ENCODE data around the gene BEGAIN.

BEGAIN gene, protein sequence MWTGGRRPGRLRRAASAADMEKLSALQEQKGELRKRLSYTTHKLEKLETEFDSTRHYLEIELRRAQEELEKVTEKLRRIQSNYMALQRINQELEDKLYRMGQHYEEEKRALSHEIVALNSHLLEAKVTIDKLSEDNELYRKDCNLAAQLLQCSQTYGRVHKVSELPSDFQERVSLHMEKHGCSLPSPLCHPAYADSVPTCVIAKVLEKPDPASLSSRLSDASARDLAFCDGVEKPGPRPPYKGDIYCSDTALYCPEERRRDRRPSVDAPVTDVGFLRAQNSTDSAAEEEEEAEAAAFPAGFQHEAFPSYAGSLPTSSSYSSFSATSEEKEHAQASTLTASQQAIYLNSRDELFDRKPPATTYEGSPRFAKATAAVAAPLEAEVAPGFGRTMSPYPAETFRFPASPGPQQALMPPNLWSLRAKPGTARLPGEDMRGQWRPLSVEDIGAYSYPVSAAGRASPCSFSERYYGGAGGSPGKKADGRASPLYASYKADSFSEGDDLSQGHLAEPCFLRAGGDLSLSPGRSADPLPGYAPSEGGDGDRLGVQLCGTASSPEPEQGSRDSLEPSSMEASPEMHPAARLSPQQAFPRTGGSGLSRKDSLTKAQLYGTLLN

DNA sequence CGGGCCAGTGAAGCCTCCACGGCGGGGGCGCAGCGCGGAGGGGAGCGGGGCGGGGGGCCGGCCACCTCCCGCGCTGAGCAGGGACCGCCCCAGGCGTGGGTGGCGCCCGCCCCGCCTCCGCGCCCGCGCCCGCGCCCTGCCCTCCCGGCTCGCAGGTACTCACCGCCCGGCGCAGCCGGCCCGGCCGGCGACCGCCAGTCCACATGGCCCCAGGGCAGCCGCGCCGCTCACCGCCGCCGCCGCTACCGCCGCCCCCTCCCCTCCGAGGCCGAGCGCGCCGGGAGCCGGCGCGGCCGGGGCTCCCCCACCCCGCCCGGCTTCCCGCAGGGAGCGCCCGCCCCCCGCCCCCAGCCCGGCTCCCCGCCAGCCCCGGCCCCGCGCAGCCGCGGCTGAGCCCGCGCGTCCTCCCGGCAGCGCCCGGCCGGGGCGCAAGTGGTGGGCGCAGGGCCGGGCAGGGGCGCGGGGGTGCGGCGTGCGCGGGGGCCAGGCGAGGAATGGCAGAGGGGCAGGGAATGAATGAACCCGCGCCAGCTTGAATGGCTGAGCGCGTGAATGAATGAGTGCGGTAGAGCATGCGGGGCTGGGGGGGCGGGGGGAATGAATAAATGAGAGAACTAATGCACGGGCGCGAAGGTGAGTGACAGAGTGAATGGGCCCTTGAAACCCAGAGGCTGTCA lies at the start of gene BEGAIN:
Gene BEGAIN, minus strand, starts transcription at position 332 of the 677 bp plus-strand sequence. Its CDS starts 127 bp downstream, at position 205.
- peak in 1 of 2 experiments; percentile 62 for DNase-seq

DNA sequence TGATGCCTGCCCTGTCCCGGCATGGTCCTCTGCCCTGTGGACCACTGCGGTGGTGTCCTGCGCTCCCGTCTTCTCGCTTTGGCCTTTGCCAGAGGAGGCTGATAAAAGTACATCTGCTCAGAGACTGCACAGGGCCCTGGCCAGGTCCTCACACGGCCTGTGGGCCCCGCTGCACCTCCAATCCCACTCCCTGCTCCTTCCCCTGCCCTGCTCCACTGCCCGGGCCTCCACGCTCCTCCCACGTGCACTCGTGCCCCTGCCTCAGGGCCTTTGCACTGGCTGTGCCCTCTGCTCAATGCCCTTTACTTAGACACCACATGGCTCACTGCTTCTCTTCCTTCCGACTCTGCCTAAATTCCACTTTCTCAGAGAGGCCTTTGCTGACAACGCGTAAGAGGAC lies 49.3 kb upstream of the BEGAIN start:
- DNase-seq, result no peak

DNA sequence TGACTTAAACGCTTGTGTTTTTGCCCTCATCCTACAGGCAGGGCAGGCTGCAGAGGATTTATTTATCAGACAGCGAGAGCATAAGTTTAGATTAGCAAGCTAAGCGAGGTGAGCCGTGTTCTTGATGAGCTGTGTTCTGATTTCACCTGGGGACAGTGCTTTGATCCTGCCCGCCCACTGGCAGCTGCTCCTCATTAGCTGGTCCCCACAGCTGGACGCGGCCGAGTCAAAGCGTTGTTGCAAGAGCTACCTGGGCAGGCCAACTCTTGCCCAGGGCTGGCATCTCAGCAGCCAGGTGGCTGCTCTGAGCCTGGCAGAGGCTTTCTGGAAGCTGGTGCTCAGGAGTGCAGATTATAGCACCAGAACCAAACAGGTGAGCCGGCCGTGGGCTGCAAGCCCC lies 46.8 kb upstream of the BEGAIN start:
- no peak for DNase-seq

DNA sequence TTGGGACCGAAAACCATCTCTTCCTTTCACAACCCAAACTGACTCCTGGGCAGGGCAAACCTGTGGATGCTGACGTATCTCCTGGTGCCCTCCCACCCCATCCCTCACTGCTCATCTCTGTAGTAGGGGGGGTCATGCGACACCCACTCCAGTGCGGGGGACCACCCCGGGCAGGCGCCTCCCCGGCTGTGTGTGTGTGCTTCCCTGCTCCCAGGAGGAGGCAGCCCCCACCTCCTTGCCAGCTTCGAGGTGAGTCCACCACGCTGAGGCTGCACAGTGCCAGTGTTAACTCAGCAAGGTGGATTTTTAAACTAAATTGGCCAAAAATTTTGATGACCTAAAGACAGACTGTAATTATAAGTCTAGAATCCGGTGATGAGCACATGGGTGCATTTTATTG lies 46.2 kb upstream of the BEGAIN start:
- DNase-seq, result no peak

DNA sequence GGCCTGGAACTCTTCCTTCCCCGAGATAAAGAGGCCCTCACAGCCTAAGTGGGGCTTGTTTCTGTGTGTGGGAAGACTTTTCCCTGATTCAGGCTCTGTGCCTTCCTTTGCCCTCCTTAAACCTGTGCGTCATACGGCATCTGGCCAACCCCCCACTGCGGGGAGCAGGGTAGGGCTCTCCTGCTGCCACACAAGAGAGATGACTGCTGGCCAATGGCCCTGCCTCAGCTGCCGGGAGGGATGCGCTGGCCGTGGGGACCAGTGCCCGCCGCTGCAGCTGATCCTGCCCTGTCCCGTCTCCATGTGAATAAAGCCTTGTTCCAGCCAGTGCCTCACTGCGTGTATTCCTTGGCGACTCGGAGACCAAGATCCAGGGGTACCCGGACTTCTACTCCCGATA lies 42.5 kb upstream of the BEGAIN start:
- DNase-seq, result no peak

DNA sequence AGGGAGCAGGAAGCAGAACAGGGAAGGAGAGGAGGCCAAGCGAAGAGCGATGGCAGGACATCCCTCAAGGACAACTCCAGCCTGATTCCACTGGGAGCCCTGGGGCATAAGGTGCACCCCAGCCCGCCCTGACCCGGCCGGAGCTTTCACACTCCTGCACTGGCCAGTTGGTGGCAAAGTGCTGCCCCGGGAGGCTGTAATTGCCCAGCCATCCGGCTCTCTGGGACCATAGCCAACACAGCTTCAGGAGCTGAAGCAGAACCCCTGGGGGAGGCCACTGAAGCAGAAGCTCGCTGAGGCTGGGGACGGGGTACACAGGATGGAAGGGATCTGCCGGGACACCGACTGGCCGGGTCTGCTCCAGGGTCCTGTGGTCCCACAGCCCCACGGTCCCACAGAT lies 41.9 kb upstream of the BEGAIN start:
- no peak for DNase-seq

DNA sequence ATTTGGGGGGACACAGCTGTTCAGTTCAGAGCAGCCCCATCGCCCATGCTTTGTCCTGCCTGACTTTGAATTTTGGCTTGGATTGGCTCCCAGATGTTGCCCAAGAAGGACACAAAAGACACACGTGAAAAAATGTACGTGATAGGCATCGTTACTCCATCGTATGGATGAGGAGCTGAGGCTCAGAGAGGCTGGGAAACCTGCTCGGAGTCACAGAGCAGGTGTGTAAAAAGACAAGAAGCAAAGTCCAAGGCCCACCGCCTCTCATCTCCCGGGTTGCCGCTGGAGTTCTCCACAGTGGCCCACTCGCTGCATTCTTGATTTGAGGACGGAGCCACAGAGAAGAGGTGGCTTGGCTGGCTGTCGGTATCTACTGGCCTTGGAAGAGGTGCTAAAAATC lies 41.0 kb upstream of the BEGAIN start:
- DNase-seq, result no peak

DNA sequence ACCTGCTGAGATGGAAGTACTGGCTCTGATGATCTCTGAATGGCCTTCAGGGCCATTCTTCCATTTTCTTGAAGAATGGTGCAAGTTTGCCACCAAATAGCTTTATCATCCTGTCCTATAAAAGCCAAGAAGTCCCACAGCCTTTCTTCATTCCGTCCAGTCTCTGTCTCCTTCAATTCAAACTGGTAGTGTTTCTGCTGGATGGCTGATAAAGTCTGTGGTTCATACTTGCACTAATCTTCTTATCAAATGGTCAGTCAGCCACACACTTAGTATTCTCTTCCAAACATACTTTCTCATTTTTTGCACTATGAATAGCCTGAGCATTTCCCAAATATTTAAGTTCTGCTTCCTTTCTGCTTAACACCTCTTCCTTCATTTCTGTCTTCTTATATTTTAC lies 39.4 kb upstream of the BEGAIN start:
- DNase-seq, result no peak

DNA sequence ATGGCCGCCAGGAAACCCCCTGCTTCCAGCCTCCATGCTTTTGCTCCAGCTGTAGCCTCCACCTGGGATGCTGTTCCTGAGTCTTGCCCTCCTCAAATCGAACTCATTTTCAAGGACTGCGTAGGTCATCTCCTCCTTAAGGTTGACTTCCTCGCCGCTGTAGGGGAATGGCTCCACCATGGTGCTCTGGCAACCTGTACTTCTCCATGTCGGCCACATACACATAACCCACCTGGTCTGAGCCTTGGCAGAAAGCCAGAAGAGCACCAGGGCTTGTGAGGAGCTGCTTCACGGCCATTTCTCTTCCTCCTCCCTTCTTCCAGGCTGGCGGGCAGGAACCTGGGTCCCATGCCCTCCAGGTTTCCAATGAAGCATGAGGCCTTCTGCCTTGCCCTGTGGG lies 36.7 kb upstream of the BEGAIN start:
- no peak for DNase-seq

DNA sequence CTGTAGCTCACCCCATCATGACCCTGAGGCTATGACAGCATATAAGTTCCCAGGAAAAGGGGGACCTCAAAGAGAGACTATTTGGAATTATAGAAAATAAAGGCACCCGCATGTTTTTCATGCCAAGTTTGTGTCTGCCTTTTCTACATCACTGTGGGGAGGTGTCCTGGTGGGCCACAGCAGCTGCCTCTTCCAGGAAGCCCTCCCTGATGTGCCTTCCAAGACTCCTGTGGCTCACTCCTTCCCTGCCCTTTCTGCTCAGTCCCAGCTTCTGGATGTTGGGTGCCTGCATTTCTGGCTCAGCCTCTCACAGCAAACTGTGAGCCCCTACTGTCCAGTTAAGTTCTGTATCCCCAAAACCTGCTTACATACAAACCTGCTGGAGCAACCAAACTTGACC lies 36.3 kb upstream of the BEGAIN start:
- no peak for DNase-seq

DNA sequence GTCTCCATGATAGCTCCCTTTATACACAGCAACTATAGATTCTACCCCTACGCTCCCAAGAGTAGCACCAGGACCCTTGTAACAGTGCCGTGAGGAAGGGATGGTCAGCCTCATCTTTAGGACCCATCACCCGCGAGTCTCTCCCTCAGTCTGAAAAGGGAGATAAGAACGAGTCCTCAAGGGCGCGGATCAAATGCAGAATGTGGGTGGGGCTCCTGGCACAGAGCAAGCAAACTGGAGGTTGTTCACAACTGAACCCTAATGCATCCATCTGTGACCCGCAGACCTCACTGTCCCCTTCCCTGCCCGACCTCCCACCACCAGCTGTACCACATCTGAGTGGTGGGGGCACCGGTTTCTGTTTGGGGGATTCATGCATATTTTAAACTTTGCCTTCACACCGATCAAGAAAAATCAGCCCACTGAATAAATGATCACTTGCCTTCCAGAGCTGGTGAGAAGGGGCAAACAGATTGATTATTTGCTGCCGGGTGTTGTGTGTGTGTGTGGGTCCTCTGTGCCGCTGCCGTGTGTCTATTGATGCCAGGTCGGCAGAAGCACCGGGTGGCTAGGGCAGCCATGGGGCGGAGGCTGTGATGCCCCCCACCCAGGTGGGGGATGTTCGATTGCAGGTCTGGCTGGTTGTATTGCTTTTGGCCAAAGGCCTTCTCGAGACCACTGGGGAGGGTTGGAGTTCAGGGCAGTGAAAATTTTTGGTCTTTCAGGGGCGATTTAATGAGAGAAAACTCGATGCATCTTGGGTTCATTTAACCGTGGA lies 35.7 kb upstream of the BEGAIN start:
- no peak for DNase-seq

DNA sequence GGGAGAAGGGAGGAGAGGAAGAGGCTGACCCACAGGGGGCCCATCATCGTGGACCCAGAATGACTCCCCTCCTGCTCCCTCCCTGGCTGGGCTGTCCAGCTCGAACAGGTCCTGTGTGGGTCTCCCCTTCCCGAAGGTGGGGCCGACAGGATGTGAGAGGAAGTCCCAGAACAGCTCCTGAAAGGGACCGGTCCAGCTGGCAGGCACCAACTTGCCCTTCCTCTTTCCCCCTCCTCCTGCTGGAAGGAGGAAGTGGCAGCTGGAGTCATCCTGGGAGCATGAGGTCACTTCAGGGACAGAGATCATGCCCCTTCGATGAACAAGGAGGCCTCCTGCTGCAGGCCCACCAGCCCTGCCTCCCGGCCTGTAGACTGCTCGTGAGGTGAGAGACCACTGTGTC lies 35.0 kb upstream of the BEGAIN start:
- DNase-seq, result no peak

DNA sequence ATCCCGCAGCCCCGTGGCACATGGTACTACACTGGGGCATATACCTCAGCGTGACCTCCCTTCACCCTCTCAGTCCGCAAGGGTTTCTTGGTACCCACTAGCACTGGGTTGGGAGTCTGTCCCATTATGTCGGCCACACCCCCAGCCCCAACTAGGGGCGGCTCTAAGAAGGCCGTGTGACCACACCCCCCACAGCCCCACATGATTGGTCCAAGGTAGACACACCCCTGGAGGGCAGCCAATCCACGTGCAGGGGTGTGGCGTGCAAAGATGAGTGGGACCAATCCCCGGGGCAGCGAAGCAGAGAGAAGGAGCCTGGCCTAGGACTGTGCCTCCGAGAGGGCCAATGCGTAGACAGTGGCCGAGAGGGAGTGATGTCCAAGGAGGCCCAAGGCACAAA lies 34.6 kb upstream of the BEGAIN start:
- peak in 1 of 2 experiments; percentile 10 for DNase-seq

DNA sequence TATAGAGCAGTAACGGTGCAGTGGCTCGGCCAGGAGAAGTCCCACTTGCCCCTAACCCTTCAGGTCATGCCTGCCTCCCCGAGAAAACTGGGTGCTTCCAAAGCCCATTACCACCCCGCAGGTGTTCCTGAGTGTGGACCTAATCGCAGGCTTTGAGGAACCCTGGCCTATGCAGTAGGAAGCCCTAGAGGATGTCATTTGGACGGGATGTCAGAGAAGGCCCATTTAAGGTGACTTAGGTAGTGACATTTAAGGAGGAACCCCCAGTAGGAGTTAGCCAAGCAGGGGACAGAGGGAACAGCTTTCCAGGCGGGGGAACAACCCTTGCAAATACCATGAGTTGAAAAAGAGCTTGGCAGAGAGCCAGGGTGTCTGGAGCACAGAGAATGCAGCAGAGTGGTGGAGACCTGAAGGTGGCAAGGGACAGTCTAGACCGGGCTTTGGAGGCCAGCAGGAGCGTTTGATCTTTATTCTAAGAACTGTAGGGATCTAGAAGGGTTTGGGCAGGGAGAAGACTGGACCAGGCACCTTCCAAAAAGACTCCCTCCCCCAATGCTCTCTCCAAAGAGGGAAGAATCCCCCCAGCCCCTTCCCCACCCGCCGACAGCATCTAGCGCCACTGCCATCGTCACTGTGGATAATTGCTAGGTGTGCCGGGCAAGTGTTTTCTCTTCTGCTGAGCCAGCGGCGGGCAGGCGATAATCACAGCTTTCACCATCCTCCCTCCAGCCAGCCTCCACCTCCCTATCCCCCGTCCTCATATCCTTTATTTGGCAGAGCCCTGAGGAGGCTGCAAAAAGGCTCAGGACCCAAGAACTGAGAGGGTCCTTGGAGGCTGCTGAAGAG lies 33.3 kb upstream of the BEGAIN start:
- DNase-seq, result no peak

DNA sequence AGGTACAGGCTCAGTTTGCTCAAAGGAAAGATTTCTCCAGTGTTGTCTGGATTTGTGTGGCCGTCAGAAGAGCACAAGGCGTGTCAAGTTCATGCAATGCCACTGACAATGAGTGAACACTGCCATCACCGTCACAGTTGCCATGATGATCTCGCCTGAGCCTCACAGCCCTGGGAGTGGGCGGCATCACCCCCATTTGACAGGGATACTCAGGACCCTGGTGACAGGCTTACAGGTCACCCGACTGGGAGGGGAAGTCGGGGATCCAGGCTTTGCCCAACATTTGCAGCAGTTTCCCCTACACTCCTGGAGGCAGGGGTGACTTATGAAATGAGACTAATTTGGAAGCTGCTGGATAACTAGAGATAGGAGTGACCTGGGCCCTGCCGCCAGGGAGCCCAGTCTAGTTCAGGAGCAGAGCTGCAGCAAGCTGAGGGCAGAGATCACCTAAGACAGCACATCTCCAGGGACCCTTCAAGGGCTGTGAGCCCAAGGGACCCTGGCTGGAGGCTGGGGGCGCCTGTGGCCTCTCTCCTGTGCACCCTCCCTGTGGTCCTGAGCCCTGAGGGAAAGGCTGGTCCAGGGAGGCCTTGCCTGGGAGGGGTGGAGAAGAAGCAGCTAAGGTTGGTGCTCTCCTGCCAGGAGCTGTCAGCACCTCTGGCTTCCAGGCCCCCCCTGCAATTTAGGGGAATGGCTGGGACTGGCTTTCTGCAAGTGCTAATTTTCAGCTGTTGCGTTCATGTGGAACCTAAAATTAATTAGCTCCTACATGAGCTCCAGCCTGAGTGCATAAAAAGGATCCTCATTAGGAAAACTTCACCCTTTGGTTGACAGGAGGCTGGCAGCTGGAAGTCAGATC lies 32.4 kb upstream of the BEGAIN start:
- no peak for DNase-seq

DNA sequence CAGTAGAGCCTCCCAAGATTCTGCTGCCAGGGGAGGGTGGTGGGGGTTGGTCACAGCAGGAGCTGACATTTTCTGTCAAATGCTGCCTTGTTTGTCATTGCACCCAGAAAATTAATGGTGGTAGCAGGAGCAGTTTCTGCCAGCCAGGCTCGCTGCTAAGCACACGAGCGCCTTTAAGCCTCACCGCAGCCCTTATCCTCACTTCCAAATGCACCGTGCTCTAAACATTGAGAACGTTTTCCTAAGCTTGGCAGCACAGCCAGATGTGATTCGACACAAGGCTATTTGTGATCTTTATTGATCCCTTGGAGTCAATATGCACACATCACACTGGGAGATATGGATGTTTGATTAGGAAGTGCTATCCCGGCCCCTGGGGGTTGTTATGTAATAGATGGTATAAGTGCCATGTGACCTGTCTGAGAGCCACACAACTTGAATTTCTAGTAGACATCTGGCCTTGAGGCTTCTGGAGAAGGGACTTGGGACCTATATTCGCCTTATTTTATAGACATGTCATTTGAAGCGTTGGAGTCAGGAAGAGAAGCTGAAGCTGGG lies 31.6 kb upstream of the BEGAIN start:
- DNase-seq, result no peak

DNA sequence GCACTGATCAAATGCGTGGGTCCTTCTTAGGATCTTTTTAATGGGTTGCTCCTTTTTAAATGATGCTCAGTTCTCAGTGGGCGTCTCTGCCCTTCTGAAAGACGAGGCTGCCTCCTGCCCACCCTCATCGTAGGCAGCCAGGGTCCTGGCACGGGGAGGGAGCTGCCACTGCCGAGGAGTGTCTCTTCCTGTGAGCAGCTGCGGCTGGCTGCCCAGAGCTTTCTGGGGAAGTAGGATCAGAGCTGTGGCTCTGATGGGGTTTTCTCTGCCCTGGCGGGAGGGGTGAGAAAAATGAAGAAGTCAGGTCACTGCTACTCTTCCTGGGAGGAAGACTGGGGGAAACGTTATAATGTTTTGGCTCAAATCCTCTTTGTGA lies 31.1 kb upstream of the BEGAIN start:
- no peak for DNase-seq

DNA sequence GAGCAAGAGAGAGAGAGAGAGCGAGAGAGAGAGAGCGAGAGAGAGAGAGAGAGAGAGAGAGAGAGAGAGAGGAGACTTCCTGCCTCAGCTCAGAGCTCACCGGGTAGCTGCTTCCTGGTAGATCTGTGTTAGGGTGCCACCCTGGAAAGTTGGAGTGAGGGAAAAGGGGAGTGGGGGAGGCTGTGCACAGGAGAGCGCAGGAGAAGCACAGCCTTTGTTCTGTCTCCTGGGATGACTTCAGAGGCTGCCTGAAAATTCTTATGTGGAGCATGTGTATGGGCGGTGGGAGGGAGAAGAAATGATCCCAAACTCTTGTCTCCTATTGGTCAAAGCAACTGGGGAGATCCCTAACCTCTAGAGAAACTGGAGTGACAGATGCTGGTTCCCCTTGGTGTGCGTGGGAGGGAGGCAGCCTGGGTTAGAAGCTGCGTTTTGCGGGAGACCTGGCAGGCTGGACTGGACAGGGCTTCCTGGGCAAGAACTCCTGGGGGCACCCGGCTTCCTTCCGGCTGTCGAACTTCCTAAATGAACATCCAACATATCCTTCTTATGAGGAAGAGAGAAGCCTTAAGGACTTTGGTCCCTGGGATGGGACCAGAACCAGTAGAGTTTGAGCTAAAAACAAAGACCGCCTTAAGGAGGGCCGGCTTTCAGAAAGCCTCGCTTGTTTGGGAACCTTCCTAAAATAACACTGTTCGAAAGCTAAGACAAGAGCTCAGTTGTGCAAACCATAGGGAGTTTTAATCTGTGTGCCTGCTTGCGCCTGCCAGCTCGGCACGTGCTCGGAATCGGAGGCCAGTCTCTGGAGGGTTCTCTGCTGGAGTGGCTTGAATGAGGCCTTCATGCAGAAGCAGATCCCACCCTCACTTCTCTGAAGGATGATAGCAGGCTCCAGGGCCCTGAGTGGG lies 30.4 kb upstream of the BEGAIN start:
- DNase-seq, result no peak

DNA sequence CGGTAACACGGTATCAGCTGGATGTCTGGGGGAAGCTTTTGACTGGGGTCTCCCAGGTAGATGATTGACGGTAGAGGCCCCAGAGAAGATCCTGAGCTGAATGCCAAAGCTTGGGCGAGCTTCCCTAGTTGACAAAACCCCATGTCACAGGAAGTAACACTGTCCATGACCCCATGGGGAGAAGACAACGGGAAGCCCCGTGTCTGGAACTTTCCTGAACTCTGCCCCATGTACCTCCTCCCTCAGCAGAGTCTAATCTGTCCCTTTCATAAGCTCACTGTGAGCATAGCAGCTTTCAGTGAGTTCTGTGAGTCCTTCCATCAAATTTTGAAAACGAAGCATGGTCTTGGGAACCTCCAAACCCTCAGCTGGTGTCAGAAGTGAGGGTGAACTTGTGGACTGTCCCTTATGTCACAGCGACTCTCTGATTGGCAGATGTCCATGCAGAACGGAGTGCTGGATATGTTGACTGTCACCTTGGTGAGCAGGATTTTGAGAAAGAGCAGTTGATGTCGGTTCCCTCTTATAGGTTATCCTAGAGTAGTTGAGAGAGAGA lies 29.7 kb upstream of the BEGAIN start:
- no peak for DNase-seq
